G401 (cell line): ENCODE data around the gene PNLDC1. TPM values are rescaled to one million over a fixed set of nuclear protein-coding genes. Genes with fewer than 3 reads are reported as not detected.

Experiments
- DNase-seq: peaks from one replicate; pipeline ENCODE4 v3.0.0-alpha.2; 2015; ENCODE audit warnings: low spot score
- in situ Hi-C: cut with HindIII; loops from 2 replicates; pipeline ENCODE4 v1.10.0; 2016; ENCODE audit warnings: low sequenced_read_pairs, mixed read lengths
- total RNA-seq: library from RNA; depleted of rRNA; stranded (reverse); fragments of >200 nt; shearing (Covaris generic); gene quantifications from 2 replicates; pipeline ENCODE4 v1.2.3, GENCODE V29; 2014; rRNA removed

Gene PNLDC1
- total RNA-seq = not detected in 2 replicates

DNA sequence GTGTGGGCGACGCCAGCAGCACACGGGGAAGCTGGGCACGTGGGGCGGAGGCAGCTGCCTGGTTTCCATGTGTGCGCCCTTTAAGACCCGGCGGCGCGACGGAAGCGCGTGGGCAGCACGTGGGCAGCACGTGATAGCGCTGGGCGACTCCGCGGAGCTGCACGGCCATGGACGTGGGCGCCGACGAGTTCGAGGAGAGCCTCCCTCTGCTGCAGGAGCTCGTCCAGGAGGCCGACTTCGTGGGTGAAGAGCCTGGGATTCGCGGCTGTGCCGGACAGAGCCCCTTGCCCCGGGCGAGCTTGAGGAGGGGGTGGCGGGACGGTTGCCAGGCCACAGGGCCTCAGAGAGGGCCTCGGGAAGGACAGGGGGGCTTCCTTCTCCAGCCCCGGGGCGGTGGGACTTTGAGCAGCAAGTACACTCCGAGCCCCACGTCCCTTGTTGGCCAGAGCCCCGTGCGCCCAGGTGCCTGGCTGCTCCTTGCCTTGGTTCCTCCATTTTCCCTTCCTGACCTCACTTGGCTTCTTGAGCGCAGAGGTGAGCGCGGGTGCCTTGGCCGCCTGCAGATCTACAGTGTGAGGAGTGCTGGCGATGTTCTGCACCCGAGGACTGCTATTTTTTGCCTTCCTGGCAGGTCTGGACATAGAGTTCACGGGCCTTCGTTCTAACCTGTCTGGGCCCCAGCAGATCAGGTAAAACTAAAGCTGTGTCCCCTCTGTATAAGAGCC lies at the start of gene PNLDC1:
Gene PNLDC1 (plus strand): TSS at position 136 of the 725 bp plus-strand sequence. CDS start 32 bp downstream, at position 168.
- in situ Hi-C loops = no loop called here
- no peak for DNase-seq

- DNase-seq = no peak
- in situ Hi-C loops = no loop called here
Observed at GRCh38 chr6:159751448-159751847, 48.6 kb upstream of the PNLDC1 start.

DNA sequence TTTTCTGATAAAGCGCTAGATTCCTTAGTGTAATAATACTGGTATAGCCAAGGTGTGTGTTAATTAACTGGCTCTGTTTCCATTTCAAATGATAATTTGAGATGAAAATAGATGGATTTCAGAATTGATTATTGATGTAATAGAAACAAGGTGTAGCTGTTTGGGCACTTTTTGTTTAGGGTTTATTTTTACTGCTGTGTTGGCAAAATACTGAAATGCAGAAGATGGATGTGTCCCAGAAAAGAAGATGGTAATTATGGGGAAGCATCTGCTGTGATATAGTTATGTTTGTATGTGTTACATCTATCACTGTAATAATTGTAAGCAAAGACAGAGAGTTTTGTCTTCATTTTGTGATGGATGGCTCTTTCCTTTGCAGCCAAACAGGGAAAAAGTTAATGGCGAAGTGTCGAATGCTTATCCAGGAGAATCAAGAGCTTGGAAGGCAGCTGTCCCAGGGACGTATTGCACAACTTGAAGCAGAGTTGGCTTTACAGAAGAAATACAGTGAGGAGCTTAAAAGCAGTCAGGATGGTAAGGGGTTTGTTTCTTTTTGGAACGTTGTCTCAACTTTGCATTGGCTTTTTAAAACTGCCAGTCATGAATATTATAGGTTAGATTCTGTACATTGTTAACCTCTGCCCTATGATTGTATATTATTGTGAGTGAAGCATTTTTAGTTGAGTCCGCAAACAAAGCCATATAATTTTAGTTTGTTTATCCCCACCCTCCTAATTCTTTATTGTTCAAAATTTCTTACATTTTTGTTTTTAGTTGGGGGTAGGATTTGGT lies 46.8 kb upstream of the PNLDC1 start:
- in situ Hi-C loops = no loop called here

DNA sequence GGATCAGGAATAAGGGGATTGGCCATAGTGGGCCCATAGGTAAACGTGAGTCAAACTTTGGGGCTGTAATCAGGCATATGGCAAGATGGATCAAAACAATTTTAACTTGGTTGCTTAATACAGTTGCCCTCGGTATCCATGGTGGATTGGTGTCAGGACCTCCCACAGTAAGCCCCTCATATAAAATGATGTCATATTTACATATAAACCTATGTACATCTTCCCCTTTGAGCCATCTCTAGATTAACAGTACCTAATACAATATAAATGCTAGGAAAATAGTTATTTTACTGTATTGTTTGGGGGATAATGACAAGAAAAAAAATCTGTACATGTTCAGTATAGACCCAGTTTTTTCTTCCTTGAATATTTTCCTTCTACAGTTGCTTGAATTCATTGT lies 45.7 kb upstream of the PNLDC1 start:
- in situ Hi-C loops = no loop called here
- DNase-seq = no peak

More for the DNA sequence above, 46.8 kb upstream of the PNLDC1 start:
- no peak for DNase-seq

DNA sequence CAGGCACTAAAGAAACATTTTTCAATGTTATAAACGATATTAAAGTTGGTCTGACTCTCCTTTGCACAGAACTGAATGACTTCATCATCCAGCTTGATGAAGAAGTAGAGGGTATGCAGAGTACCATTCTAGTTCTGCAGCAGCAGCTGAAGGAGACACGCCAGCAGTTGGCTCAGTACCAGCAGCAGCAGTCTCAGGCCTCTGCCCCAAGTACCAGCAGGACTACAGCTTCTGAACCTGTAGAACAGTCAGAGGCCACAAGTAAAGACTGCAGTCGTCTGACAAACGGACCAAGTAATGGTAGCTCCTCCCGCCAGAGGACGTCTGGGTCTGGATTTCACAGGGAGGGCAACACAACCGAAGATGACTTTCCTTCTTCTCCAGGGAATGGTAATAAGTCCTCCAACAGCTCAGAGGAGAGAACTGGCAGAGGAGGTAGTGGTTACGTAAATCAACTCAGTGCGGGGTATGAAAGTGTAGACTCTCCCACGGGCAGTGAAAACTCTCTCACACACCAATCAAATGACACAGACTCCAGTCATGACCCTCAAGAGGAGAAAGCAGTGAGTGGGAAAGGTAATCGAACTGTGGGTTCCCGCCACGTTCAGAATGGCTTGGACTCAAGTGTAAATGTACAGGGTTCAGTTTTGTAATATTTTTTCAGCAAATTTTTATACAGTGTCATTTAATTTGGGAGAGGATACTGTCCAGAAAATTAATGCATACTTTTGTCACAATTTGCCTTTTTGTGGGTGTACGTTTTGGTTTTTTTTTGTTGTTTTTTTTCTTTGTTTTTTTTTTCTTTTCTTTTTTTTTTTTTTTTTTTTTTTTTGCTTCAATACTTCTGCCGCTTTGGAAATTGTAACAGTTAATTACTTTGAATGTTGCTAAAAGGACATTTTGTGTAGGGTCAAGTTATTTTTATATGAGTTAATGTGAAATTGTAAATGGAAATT lies 44.8 kb upstream of the PNLDC1 start:
- in situ Hi-C loops = no loop called here
- DNase-seq = peak; percentile 39

GRCh38 chr6:159756508-159756907 lies 43.6 kb upstream of the PNLDC1 start:
- DNase-seq = no peak
- in situ Hi-C loops = no loop called here

GRCh38 chr6:159758031-159759001 lies 41.8 kb upstream of the PNLDC1 start:
- no peak for DNase-seq

DNA sequence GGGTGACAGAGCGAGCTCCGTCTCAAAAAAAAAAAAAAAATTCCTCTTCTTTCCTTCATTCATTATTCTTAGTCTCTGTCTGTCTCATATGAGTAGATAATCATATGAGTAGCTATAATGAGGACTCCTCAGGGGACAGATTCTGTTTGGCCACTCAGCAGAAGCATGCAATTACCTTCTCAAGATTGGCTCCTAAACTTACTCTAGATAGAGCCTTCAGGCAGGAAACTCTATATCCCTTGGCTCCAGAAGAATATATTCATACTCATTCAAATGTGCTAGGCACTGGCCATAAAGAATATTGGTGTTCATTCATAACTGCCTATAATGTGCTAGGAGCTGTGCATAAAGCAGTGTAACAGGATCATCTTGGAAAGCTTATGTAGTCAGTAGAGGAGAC lies 40.4 kb upstream of the PNLDC1 start:
- in situ Hi-C loops = no loop called here
- no peak for DNase-seq

More at GRCh38 chr6:159758031-159759001, 41.8 kb upstream of the PNLDC1 start:
- in situ Hi-C loops = no loop called here

DNA sequence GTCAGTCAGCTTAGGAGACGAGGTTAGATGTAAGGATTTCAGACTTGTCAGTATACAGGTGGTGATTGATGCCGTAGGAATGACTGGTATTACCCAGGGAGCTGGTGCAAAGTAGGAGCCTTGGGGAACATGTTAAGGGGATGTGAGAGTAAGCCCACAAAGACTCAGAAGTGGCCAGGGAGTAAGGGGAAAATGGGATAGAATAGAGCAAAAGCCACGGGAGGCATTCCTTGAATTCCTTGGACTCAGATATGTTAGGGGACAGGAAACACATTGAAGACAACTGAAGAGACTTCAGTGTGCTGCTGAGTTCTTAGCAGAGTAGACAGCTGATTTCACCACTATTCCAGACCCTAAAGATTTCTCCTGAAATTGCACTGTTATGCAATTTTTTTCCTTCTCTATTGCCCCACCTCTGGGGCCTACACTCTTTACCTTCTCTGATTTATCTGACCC lies 39.4 kb upstream of the PNLDC1 start:
- in situ Hi-C loops = no loop called here
- DNase-seq = peak; percentile 33

DNA sequence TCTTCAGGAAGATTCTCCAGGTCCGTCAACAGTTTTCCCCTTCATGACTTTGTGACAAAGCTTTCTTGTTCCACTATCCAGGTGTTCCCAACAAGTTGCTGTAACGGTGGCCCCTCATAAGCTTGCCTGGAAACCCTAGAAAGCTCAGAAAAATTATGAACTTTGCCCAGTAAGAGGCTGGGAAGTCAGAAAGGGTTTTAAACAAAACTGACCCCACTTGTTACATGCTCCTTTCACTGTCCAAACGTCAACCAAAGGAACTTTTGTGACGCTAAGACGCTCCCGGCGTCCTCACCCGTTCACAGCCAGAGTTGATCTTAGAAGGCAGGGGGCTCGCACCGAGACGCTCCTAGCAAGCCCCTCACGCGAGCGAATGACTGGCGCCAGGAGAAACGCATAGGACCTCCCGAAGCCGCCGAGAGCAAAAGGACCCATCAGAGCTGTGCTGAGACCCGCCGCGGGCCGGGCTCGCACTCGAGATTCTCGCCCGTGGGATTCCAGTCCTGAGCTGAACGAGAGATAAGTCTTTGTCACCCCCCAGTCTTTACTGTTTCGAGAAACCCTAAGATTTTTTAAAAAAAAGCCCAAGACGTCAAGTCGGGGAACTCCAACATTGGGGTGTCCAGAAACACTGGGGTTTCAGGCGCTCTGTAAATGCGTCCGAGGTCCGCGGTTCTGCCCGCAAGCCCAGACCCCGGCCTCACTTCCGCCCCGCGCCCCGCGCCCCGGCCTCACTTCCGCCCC lies 38.8 kb upstream of the PNLDC1 start:
- in situ Hi-C loops = no loop called here
- no peak for DNase-seq

DNA sequence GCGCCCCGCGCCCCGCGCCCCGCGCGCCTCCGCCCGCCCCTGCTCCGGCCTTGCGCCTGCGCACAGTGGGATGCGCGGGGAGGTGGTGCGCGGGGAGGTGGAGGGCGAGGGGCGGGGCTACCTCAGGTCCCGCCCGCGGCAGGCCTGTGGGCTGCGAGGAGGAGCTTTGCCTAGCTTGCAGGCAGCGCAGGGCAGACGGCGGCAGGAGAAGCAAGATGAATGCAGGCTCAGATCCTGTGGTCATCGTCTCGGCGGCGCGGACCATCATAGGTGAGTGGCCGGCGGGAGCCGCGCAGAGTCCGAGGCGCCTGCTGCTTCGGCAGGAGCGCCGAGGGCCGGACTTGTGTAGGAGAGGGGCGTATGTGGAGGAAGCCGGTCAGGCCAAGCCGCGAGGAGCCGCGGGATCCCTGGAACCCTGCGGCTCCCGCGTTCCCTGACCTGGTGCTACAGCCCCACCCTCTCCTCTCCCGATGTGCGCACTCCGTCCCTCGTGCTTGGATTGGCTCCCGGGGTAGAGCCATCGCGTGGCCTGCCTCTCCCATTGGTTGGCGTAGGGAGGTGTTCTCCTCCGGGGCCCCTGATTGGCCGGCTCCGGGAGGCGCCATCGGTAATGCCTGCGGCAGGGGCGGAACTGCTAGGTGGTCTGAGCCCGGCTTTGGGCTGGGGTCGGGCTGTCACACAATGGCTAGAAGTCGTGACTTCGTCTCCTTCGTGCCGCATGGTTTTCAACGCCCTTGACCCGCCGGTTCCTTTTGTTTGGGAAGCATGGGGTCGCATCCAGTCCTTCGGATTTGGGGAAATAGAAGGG lies 38.0 kb upstream of the PNLDC1 start, which contains the start of gene ACAT2:
Gene ACAT2 (plus strand): TSS at position 173 of the 808 bp plus-strand sequence. CDS start 43 bp downstream, at position 216.
- in situ Hi-C loops = no loop called here
- peak; percentile 98 for DNase-seq

GRCh38 chr6:159762681-159763293 lies 37.3 kb upstream of the PNLDC1 start:
- no peak for DNase-seq
- in situ Hi-C loops = no loop called here

- DNase-seq = no peak
- in situ Hi-C loops = no loop called here
Observed at GRCh38 chr6:159766906-159767305, 33.2 kb upstream of the PNLDC1 start.

GRCh38 chr6:159769470-159769869 lies 30.6 kb upstream of the PNLDC1 start:
- in situ Hi-C loops = no loop called here
- DNase-seq = no peak

- in situ Hi-C loops = no loop called here
- no peak for DNase-seq
Observed at GRCh38 chr6:159772196-159772595, 27.9 kb upstream of the PNLDC1 start.

DNA sequence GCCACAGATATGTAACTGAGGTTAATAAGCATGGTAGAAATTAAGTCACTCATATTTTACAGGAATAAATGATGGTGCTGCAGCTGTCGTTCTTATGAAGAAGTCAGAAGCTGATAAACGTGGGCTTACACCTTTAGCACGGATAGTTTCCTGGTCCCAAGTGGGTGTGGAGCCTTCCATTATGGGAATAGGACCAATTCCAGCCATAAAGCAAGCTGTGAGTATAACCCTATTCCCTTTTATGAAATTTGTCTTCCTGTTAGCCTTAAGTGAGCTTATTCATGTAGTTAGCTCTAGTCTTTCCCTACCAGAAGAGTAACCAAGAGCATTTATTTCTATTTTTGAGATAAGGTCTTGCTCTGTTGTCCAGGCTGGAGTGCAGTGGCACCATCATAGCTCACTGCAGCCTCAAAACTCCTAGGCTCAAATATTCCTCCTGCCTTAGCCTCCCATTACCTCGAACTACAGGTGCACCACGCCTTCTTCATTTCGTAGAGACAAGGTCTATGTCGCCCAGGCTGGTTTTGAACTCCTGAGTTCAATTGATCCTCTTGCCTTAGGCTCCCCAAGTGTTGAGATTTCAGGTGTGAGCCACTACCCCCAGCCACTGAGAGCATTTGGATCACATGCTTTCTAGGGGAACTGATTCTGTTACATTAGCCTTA lies 22.7 kb upstream of the PNLDC1 start:
- DNase-seq = no peak
- in situ Hi-C loops = no loop called here
